AG04450 (cell line): Measurements from ENCODE around the gene TNFRSF1B. TPM values are rescaled to one million over a fixed set of nuclear protein-coding genes. Genes with fewer than 3 reads are reported as not detected.
A peak's percentile ranks its signal among the peaks of the same experiment; 100 is the strongest.

ENCODE experiments used
- CTCF ChIA-PET: fragments of 300-600, 350-600 bp; formaldehyde crosslinking; extraction: SDS; loops from one replicate; lab custom pipeline; 2022; ENCODE audit warnings: antibody characterized with exemption, inconsistent platforms; lab: Charles Lee
- POLR2A ChIA-PET: fragments of 350-600 bp; formaldehyde crosslinking; extraction: SDS; loops from one replicate; lab custom pipeline; 2021; ENCODE audit warnings: antibody characterized with exemption, inconsistent platforms; lab: Yijun Ruan, JAX
- DNase-seq: peaks from one replicate; pipeline ENCODE4 v3.0.0-alpha.2; 2011; ENCODE audit warnings: low read depth, low spot score
- H3K27ac ChIP-seq: one replicate; pipeline ENCODE4 v1.5.1; 2012; ENCODE audit warnings: low read depth, low read length, control low read depth
- H3K27me3 ChIP-seq: one replicate; pipeline ENCODE4 v1.6.0; 2012; ENCODE audit warnings: low read length; ENCODE audit not compliant: control insufficient read depth, insufficient read depth
- H3K4me3 ChIP-seq: 2 replicates; pipeline ENCODE4 v1.5.1; 2011; ENCODE audit warnings: mild to moderate bottlenecking, low read depth, low read length, control low read depth
- H3K9me3 ChIP-seq: 2 replicates; pipeline ENCODE4 v1.5.1; 2012; ENCODE audit warnings: low read length; ENCODE audit not compliant: control insufficient read depth, insufficient read depth
- CTCF ChIP-seq: IDR thresholded peaks from 2 replicates; pipeline ENCODE4 v1.5.1; 2011; ENCODE audit warnings: low read depth, low read length, control low read depth, inconsistent platforms
- polyA plus RNA-seq: library from polyadenylated mRNA; depleted of rRNA; stranded (reverse); fragments of >200 nt; gene quantifications from 2 replicates; pipeline ENCODE4 v1.2.3, GENCODE V29; 2011

Gene TNFRSF1B
- polyA plus RNA-seq, 1 experiment, result 5.9 TPM

GRCh38 chr1:12173041-12173509, 6.3 kb downstream of the TNFRSF1B start:
- no peaks in the 10 kb centered on the region; the same call in 1 of the 2 replicates for H3K9me3 ChIP-seq
- TF ChIP-seq CTCF, result no peak
- CTCF ChIA-PET, result no interaction called here
- DNase-seq, result no peak
- POLR2A ChIA-PET, result no interaction called here
- H3K4me3 ChIP-seq, result no peak overlapping the region
- H3K27ac ChIP-seq, result no peak overlapping the region
- H3K27me3 ChIP-seq, result no peaks in the 10 kb centered on the region

- POLR2A ChIA-PET, result no interaction called here
- CTCF ChIA-PET, result interaction anchor here (0.9 kb wide), 1 partner anchor 49 kb away, joined by 4 read pairs; no protein-coding TSS in a partner anchor
- no peak for DNase-seq
- H3K9me3 ChIP-seq, result no peaks in the 10 kb centered on the region
- H3K27me3 ChIP-seq, result no peaks in the 10 kb centered on the region
- no peak overlapping the region for H3K4me3 ChIP-seq
- TF ChIP-seq CTCF, result no peak
- H3K27ac ChIP-seq, result peak overlapping the region; percentile 11
These were observed 6.9 kb downstream of the TNFRSF1B start for GRCh38 chr1:12173631-12174121.

- CTCF ChIA-PET, result no interaction called here
- Histone ChIP-seq H3K4me3 (no peak overlapping the region), H3K27me3 (no peaks in the 10 kb centered on the region), H3K27ac (no peak overlapping the region), H3K9me3 (no peaks in the 10 kb centered on the region)
- POLR2A ChIA-PET, result no interaction called here
- no peak for TF ChIP-seq CTCF
- no peak for DNase-seq
These were observed 8.4 kb downstream of the TNFRSF1B start for GRCh38 chr1:12174924-12175810.

- no peak overlapping the region for H3K27ac ChIP-seq
- no peak for TF ChIP-seq CTCF
- H3K27me3 ChIP-seq, result no peaks in the 10 kb centered on the region
- CTCF ChIA-PET, result interaction anchor here (2.6 kb wide), 1 partner anchor 52 kb away, joined by 14 read pairs; no protein-coding TSS in a partner anchor
- POLR2A ChIA-PET, result no interaction called here
- no peak overlapping the region for H3K4me3 ChIP-seq
- no peaks in the 10 kb centered on the region for H3K9me3 ChIP-seq
- no peak for DNase-seq
These were observed 9.7 kb downstream of the TNFRSF1B start for GRCh38 chr1:12176298-12177118.
